GM18867 (cell line): ENCODE data around the gene SET.

Experiments
- ATAC-seq: cut with Tn5 transposase; IDR thresholded peaks from one replicate; pipeline ENCODE4 v1.9.1; 2021; ENCODE audit warnings: mild to moderate bottlenecking, moderate library complexity; ENCODE audit not compliant: unreplicated experiment

SET gene

DNA sequence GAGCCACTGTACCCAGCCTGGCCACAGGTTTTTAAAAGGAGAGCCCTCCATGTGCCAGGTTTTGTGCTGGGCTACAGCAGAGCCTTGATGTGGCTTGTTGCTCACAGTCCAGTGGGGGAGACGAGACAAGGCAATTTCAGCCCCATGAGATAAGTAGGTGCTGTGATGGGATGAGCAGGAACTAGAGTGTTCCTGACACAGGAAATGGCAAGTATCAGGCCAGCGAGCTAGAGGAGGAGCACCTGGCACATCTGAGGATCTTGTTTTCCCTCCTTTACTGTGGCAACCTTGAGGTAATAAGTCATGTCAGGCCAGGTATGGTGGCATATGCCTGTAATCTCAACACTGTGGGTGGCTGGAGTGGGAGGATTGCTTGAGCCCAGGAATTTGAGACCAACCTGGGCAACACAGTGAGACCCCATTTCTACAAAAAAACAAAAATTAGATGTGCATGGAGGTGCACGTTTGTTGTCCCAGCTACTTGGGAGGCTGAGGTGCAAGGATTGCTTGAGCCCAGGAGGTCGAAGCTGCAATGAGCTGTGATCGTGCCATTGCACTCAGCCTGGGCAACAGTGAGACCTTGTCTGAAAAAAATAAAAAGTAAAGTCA lies 38.7 kb downstream of the SET start:
- ATAC-seq: no peak

- no peak for ATAC-seq
Observed at GRCh38 chr9:128728298-128728697, 39.3 kb downstream of the SET start.

DNA sequence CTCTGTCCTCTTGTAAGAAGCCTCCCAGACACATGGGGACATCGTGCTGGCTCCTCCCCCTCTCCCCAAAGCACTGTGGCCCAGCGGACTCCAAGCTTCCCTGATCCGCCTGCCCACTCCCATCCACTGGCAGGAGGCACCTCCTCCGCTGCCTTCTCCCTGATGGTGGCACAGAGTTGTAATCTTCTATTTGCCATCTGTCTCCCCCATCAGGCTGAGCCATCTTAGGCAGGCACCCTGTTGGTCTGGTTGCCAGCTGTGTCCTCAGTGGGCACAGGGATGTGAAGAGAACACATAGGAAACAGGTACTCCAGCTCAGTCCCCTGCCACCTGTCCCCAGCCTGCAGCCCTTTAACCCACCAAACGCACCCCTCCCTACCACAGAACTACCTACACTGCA lies 40.3 kb downstream of the SET start:
- ATAC-seq: no peak

DNA sequence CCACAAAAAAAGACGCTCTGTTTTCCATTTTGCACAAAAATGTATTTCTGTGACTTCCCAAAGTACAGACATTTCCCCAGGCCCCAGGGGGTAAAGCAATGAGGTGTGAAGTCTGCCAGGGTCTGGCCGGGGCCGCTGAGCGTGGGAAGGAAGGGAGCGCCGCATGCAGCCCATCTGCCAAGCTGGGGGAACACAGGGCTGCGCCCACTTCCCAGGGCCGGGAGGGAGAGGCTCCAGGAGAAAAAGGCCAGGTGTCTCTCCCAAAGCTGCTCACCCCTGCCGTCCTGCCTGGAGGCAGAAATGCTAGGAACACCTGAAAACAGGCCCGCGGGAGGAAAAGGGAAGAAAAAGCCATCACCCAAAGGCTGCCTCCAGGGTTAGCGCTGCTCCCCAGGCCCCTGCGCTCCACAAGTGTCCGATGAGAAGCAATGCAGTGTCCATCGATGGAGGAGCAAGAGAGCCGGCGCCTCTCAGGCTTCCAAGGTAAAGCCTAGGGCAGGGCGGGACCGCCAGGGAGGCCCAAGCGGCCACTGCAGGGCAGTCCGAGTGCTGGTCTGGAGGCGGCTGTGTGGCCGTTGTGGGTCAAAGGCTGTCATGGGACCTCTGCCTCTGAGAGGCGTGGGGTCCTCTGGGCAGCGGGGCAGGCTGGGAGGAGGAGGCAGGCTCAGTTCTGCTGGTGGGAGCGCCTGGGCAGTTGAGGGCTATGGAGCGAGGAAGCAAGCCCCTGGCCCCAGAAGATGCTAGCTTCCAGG lies 40.9 kb downstream of the SET start:
- ATAC-seq: no peak

DNA sequence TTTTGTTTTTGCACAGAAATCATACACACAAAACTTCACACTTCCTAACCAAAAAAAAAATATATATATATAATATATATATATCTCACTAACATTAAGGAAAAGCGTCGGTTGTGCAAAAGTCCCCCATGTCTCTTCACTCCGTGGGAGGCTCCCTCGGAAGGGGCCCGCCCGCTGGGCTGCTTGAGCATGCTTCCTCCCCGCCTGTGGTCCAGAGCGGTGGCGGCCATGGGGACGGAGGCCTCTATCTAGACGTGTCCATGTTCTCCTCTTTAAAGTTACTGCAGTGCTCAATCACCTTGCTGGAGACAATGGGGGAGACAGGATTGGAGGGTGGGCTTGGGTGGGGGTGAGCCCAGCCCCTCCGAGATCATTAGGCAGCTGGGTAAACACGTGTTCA lies 42.1 kb downstream of the SET start:
- no peak for ATAC-seq

- no peak for ATAC-seq
Observed at GRCh38 chr9:128731691-128732090, 42.7 kb downstream of the SET start.

DNA sequence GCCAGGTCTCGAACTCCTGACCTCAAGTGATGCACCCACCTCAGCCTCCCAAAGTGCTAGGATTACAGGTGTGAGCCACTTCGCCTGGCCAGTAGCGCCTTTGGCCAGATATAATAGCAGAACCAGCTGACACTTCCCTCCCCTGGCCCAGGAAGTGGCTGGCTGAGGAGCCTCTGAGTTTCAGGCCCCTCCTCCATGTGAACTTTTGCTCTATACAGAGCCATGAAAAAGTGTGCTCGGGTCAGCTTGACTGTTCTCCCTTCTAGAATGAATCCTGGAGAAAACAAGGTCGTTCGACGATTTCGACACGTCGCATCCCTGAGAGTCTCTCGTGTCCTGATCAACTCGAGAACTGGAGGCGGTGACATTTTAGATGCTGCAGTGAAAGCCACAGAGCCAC lies 43.6 kb downstream of the SET start:
- ATAC-seq: no peak

DNA sequence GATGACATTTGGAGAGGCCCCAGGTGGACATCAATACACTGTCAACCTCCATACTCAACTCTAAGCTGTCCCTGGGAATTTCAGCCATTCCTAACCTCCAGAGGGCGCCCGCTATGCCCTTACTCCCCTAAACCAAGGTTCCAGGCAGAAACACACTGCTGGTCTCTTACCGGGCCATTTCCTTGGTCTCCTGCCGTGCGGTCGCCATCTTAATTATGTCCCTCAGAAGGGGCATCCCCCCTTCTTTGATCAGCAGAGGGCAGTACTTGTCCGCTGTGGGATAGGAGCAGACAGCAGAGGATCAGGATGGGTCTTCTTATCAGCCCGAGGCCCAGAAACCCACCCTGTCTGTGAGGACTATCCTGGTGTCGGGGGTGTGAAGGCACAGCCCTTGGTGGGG lies 44.2 kb downstream of the SET start:
- ATAC-seq: no peak

DNA sequence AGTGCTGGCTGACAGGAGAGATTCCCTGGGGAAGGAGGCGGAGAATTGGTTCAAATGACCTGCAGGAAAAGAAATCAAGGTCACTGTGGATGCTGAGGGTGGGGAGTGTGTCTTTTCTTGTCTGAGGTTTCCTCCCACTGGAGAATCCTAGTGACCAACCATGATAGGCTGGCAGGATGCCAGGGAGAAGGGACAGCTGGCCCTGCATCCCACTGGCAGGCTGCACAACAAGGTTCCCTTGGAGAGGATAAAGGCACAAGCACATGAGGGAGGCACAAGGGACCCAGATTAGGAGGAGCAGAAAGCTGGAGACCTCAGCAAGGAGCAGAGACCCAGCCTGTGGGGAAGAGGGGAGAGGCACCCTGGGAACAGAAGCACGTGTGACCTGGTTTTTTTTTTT lies 46.4 kb downstream of the SET start:
- no peak for ATAC-seq

DNA sequence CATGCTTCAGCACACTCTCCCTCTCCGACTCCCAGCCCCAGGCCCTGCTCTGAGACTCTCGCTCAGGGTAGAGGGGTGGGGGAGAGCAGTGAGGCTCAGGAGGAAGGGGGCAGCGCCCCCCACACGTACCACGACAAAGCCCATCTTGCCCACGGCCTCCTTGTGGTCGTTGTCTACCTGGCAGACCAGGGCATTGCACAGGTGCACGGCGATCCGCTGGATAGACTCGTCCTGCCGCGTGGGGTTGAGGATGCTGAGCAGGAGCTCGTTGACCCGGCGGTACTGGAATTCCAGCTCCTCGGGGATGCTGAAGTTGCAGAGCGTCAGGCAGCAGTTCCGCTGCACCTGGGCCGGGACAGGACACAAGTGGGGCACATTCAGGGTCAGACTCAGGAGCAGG lies 53.4 kb downstream of the SET start:
- ATAC-seq: no peak

DNA sequence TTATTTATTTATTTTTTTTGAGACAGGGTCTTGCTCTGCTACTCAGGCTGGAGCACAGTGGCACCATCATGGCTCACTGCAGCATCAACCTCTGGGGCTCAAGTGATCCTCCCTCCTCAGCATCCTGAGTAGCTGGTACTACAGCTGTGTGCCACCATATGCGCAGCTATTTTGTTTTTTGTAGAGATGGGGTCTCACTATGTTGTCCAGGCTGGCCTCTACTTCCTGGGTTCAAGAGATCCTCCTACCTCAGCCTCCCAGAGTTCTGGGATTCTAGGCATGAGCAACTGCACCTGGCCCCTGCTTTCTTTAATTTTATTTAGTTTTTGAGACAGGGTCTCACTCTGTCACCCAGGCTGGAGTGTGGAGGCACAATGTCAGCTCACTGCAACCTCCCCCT lies 54.4 kb downstream of the SET start:
- no peak for ATAC-seq
